Duodenal mucosa (tissue), 2 donors: ENCODE measurements around the gene PSTPIP2.

Source experiments
- H3K27ac ChIP-seq: one replicate; pipeline ENCODE4 v1.7.0; 2013; ENCODE audit warnings: low read depth, low read length
- H3K27me3 ChIP-seq, 2 donors: one replicate each; pipeline ENCODE4 v1.7.0; 2013; ENCODE audit warnings: low read length in 2 of 2, control low read depth in 1 of 2; ENCODE audit not compliant: insufficient read depth in 2 of 2, control insufficient read depth in 1 of 2
- H3K36me3 ChIP-seq, 2 donors: one replicate each; pipeline ENCODE4 v1.7.0; 2013; ENCODE audit warnings: low read length in 2 of 2, control low read depth in 1 of 2; ENCODE audit not compliant: insufficient read depth in 2 of 2, control insufficient read depth in 1 of 2
- H3K4me1 ChIP-seq, 2 donors: one replicate each; pipeline ENCODE4 v1.7.0; 2013; ENCODE audit warnings: low read length in 2 of 2, control low read depth in 1 of 2; ENCODE audit not compliant: insufficient read depth in 2 of 2, control insufficient read depth in 1 of 2
- H3K4me3 ChIP-seq, 2 donors: one replicate each; pipeline ENCODE4 v1.7.0; 2013; ENCODE audit warnings: low read length in 2 of 2, low read depth in 1 of 2
- H3K9ac ChIP-seq, 2 donors: one replicate each; pipeline ENCODE4 v1.7.0; 2013; ENCODE audit warnings: low read length in 2 of 2, low read depth in 1 of 2
- H3K9me3 ChIP-seq, 2 donors: one replicate each; pipeline ENCODE4 v1.7.0; 2013; ENCODE audit warnings: low read length in 2 of 2, control low read depth in 1 of 2; ENCODE audit not compliant: control insufficient read depth in 1 of 2

The PSTPIP2 gene, protein sequence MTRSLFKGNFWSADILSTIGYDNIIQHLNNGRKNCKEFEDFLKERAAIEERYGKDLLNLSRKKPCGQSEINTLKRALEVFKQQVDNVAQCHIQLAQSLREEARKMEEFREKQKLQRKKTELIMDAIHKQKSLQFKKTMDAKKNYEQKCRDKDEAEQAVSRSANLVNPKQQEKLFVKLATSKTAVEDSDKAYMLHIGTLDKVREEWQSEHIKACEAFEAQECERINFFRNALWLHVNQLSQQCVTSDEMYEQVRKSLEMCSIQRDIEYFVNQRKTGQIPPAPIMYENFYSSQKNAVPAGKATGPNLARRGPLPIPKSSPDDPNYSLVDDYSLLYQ

DNA sequence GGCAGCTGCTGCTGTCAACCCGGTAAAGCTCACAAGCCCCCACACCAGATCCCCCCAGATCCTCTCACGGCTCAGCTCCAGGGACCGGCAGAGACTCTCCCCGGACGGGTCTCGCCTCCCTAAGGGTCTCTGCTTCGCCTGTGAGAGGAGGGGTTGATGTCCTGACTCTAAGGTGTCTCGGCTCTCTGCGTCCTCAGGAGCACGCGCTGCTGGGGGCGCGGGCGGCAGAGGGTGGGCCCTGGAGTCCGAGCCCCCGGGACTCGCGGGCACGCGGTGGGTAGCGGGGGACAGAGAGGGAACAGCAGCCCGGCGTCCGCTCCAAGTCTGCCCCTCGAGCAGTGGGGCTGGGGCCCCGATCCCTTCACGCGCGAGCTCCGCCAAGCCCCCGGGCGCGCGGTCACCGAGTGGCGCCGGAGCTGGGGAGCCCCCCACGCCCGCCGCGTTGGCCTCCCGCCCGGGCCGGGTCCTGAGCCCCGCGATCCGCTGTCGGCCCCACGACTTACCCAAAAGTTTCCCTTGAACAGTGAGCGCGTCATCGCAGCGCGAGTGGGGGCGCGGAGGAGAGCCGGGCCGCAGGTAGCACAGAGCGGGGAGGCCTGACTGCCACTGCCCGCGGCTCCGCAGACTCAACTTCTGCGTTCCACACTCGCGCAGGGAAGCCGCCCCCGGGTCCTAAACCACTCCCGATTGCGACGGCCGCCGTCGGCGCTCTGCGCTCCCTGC is at the start of gene PSTPIP2:
Gene PSTPIP2, minus strand, starts transcription at position 608 of the 723 bp plus-strand sequence. Its CDS starts 72 bp downstream, at position 536.
- H3K27me3 ChIP-seq: no peaks in the 10 kb centered on the region
- peaks cover 14 to 25% of the 10 kb centered on the region in 2 donors for H3K4me1 ChIP-seq
- peak within 1 kb of the TSS; percentile 71 to 80 for H3K9ac ChIP-seq
- peak within 1 kb of the TSS; percentile 76 to 78 for H3K4me3 ChIP-seq
- H3K36me3 ChIP-seq: no peaks in the 10 kb centered on the region
- H3K9me3 ChIP-seq: no peaks in the 10 kb centered on the region
- peak within 1 kb of the TSS; percentile 42 for H3K27ac ChIP-seq

DNA sequence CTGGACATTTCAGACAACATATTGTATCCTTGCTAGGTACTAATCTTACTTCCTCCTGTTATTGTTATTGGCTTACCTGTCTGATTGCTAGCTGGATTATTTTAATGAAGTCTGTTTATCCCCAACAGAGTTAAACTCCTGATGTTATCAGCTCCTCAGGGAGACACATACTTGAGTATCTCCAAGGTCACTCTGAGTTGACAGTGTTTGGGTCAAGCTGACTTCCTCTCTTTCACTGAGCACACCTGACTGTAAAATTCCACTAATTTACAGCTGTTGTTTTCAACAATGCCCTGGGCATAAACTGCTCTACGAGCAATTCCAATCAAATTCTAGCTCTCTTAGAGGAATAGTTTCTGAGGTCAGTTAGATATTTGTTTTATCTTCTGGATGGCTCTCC is 41.7 kb upstream of the PSTPIP2 start:
- Histone ChIP-seq H3K27me3 (no peaks in the 10 kb centered on the region), H3K36me3 (peaks cover 10 to 11% of the 10 kb centered on the region in 2 donors)

DNA sequence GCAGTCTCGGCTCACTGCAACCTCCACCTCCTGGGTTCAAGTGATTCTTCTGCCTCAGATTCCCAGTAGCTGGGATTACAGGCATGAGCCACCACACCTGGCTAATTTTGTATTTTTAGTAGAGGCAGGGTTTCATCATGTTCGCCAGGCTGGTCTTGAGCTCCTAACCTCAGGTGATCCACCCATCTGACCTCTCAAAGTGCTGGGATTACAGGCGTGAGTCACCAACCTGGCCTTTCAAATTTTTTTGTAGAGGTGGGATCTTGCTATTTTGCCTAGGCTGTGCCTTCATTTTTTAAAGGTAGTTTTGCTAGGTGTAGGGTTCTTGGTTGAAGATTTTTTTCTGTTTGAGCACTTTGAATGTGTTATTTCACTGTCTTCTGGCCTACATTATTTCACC is 38.3 kb upstream of the PSTPIP2 start:
- Histone ChIP-seq H3K9ac (no peak overlapping the region), H3K4me3 (no peak overlapping the region), H3K9me3 (no peaks in the 10 kb centered on the region), H3K36me3 (peaks cover 10 to 17% of the 10 kb centered on the region in 2 donors), H3K27ac (no peak overlapping the region), H3K4me1 (no peaks in the 10 kb centered on the region), H3K27me3 (no peaks in the 10 kb centered on the region)

More for the DNA sequence above, 41.7 kb upstream of the PSTPIP2 start:
- H3K4me1 ChIP-seq: no peaks in the 10 kb centered on the region
- no peak overlapping the region for H3K9ac ChIP-seq
- H3K9me3 ChIP-seq: no peaks in the 10 kb centered on the region
- H3K27ac ChIP-seq: no peak overlapping the region
- no peak overlapping the region for H3K4me3 ChIP-seq

GRCh38 chr18:46109386-46109785 is 37.3 kb upstream of the PSTPIP2 start:
- Histone ChIP-seq H3K4me3 (no peak overlapping the region), H3K36me3 (peaks cover 9 to 10% of the 10 kb centered on the region in 2 donors), H3K27me3 (no peaks in the 10 kb centered on the region), H3K9me3 (no peaks in the 10 kb centered on the region), H3K4me1 (peaks cover 4 to 5% of the 10 kb centered on the region in 2 donors), H3K27ac (no peak overlapping the region), H3K9ac (no peak overlapping the region)

DNA sequence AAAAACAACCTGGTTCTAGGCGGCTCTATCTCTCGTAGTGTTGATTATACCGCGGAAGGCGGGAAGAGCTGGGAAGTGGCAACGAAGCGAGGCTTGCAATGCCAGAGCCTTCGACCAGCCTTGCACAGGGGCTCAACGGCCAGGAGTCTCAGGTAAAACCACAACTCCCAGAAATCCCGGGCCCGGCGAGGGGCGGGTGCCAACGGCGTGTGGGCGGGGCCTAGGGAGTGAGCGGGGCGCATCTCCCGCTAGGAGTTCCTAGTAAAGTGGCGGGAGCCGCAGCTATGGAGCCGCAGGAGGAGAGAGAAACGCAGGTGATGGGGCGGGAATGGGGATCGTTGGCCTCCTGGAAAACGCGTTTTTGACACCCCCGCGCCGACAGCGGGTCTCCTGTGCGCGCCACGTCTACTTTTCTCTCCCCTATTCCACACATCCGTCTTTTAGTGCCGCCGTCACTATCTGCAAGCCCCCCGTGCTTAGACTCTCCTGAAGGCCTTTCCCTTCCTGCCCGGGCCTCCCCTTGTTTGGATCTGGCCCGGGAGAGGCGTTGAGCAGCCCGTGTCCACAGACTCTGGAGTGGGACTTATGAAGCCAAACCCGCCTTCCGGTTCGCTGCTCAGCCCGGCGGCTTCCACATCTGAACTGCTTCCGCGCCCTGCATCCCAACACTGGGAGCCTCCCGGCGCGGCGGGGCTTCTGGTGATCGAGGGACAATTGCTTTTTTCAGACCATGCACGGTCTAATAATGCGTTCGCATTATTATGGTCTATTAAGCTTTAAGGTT is 32.3 kb upstream of the PSTPIP2 start, which contains the start of gene HAUS1:
Gene HAUS1, plus strand, starts transcription at position 258 of the 784 bp plus-strand sequence. Its CDS starts 27 bp downstream, at position 285.
- Histone ChIP-seq H3K27me3 (no peaks in the 10 kb centered on the region), H3K9ac (peak within 1 kb of the TSS; percentile 72 to 88), H3K36me3 (peaks cover 0 to 6% of the 10 kb centered on the region in 2 donors), H3K9me3 (no peaks in the 10 kb centered on the region), H3K4me3 (peak within 1 kb of the TSS; percentile 89 to 98), H3K4me1 (peaks cover 4 to 9% of the 10 kb centered on the region in 2 donors), H3K27ac (no peak within 1 kb of the TSS)

GRCh38 chr18:46099463-46099862 is 27.4 kb upstream of the PSTPIP2 start:
- Histone ChIP-seq H3K9ac (no peak overlapping the region), H3K4me3 (no peak overlapping the region), H3K4me1 (peaks cover 7 to 11% of the 10 kb centered on the region in 2 donors), H3K9me3 (no peaks in the 10 kb centered on the region), H3K27ac (no peak overlapping the region), H3K27me3 (no peaks in the 10 kb centered on the region), H3K36me3 (peaks cover 0 to 5% of the 10 kb centered on the region in 2 donors)

GRCh38 chr18:46098616-46098933 is 26.5 kb upstream of the PSTPIP2 start:
- Histone ChIP-seq H3K4me3 (peak overlapping the region; percentile 76 to 89), H3K9me3 (no peaks in the 10 kb centered on the region), H3K36me3 (peaks cover 7 to 10% of the 10 kb centered on the region in 2 donors), H3K27ac (peak overlapping the region; percentile 60), H3K4me1 (peaks cover 7% of the 10 kb centered on the region in 2 donors), H3K9ac (peak overlapping the region; percentile 65 to 94), H3K27me3 (no peaks in the 10 kb centered on the region)

GRCh38 chr18:46097801-46098615 is 25.9 kb upstream of the PSTPIP2 start, which contains the start of gene ATP5F1A:
ATP5F1A (minus strand) TSS chr18:46098296; CDS start chr18:46098231, 65 bp downstream.
- H3K36me3 ChIP-seq: peaks cover 10 to 13% of the 10 kb centered on the region in 2 donors
- no peaks in the 10 kb centered on the region for H3K9me3 ChIP-seq
- H3K27ac ChIP-seq: peak within 1 kb of the TSS; percentile 82
- no peaks in the 10 kb centered on the region for H3K27me3 ChIP-seq
- peak within 1 kb of the TSS; percentile 88 to 94 for H3K9ac ChIP-seq
- peak within 1 kb of the TSS; percentile 76 to 89 for H3K4me3 ChIP-seq
- H3K4me1 ChIP-seq: peaks cover 7% of the 10 kb centered on the region in 2 donors

GRCh38 chr18:46097431-46097800 is 25.4 kb upstream of the PSTPIP2 start:
- H3K36me3 ChIP-seq: peaks cover 10 to 18% of the 10 kb centered on the region in 2 donors
- no peaks in the 10 kb centered on the region for H3K27me3 ChIP-seq
- no peaks in the 10 kb centered on the region for H3K9me3 ChIP-seq
- peak overlapping the region; percentile 88 to 94 for H3K9ac ChIP-seq
- peak overlapping the region; percentile 76 to 89 for H3K4me3 ChIP-seq
- peaks cover 7% of the 10 kb centered on the region in 2 donors for H3K4me1 ChIP-seq
- peak overlapping the region; percentile 82 for H3K27ac ChIP-seq
